MM.1S (cell line): ENCODE measurements around the gene CRISP3.

Experiments
- DNase-seq: peaks from one replicate; pipeline ENCODE4 v3.0.0-alpha.2; 2015
- H2AFZ ChIP-seq: fragments of 300-600 bp; sonication (generic); 2 replicates; pipeline ENCODE4 v1.6.0; 2016; ENCODE audit warnings: antibody characterized with exemption, low read length
- H3F3A ChIP-seq: fragments of 300-600 bp; sonication (generic); 2 replicates; pipeline ENCODE4 v1.6.1; 2016; ENCODE audit warnings: mild to moderate bottlenecking, antibody characterized with exemption, low read length, moderate library complexity, mixed read lengths; ENCODE audit not compliant: insufficient read depth
- H3K27ac ChIP-seq: fragments of 300-600 bp; sonication (generic); 2 replicates; pipeline ENCODE4 v1.5.1; 2016; ENCODE audit warnings: mild to moderate bottlenecking, low read length
- H3K27me3 ChIP-seq: fragments of 300-600 bp; sonication (generic); replicated peaks from 2 replicates; pipeline ENCODE4 v1.6.0; 2016; ENCODE audit warnings: low read length; ENCODE audit not compliant: insufficient read depth
- H3K36me3 ChIP-seq: fragments of 300-600 bp; sonication (generic); replicated peaks from 2 replicates; pipeline ENCODE4 v1.6.1; 2016; ENCODE audit warnings: mild to moderate bottlenecking, low read length, mixed read lengths; ENCODE audit not compliant: insufficient read depth
- H3K4me1 ChIP-seq: fragments of 300-600 bp; sonication (generic); 2 replicates; pipeline ENCODE4 v1.6.1; 2016; ENCODE audit warnings: low read length, mixed read lengths
- H3K4me2 ChIP-seq: fragments of 300-600 bp; sonication (generic); 2 replicates; pipeline ENCODE4 v1.6.0; 2016; ENCODE audit warnings: low read depth, low read length
- H3K4me3 ChIP-seq: fragments of 300-600 bp; sonication (generic); 2 replicates; pipeline ENCODE4 v1.5.1; 2016; ENCODE audit warnings: low read length, mixed read lengths
- H3K79me2 ChIP-seq: fragments of 300-600 bp; sonication (generic); 2 replicates; pipeline ENCODE4 v1.6.1; 2016; ENCODE audit warnings: mixed run types, low read length, mixed read lengths
- H3K9ac ChIP-seq: fragments of 300-600 bp; sonication (generic); 2 replicates; pipeline ENCODE4 v1.6.1; 2016; ENCODE audit warnings: low read length, mixed read lengths
- H3K9me2 ChIP-seq: fragments of 300-600 bp; sonication (generic); replicated peaks from 2 replicates; pipeline ENCODE4 v1.6.1; 2016; ENCODE audit warnings: mild to moderate bottlenecking, low read length, mixed read lengths; ENCODE audit not compliant: insufficient read depth
- H3K9me3 ChIP-seq: fragments of 300-600 bp; sonication (generic); replicated peaks from 2 replicates; pipeline ENCODE4 v1.6.1; 2016; ENCODE audit warnings: mild to moderate bottlenecking, low read length, mixed read lengths; ENCODE audit not compliant: insufficient read depth
- H4K20me1 ChIP-seq: fragments of 300-600 bp; sonication (generic); 2 replicates; pipeline ENCODE4 v1.6.1; 2016; ENCODE audit warnings: mild to moderate bottlenecking, low read length, moderate library complexity, mixed read lengths; ENCODE audit not compliant: insufficient read depth
- EZH2 ChIP-seq: fragments of 300-600 bp; sonication (generic); optimal IDR thresholded peaks from 2 replicates; pipeline ENCODE3; 2017; ENCODE audit warnings: low read depth, mild to moderate bottlenecking, antibody characterized with exemption, low read length, mixed read lengths
- EZH2phosphoT487 ChIP-seq: fragments of 300-600 bp; sonication (generic); IDR thresholded peaks from 2 replicates; pipeline ENCODE4 v1.6.1; 2018; ENCODE audit warnings: antibody characterized with exemption, low read length
- TF ChIP-seq, protein P1 (sequence below): fragments of 300-600 bp; sonication (generic); IDR thresholded peaks from 2 replicates; pipeline ENCODE4 v1.5.1; 2016; ENCODE audit warnings: antibody characterized with exemption, low read length, mixed read lengths

The CRISP3 gene

DNA sequence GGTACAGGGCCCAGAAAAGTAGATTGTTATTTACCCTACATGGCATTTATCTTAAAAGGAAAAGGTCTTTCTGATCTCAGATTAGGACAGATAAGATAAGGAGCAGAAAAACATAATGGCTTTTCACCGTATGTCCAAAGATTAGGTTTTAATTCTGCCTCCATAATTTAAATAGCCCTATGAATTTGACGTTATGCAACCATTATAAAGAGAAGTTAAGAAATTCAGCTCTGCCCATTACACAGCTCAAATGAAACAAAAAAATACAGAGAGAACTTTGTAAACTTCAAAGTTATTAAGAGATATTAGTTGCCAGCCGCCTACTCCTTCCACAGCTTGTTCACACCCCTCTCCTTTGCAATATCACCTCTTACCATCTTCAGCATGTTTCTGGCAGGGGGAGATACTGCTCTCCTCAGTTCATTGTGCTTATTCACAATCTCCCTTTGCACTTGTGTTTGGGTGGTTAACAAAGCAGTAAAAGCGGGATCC, 8.1 kb downstream of the CRISP3 start:
- no peaks in the 10 kb centered on the region for H3K36me3 ChIP-seq

DNA sequence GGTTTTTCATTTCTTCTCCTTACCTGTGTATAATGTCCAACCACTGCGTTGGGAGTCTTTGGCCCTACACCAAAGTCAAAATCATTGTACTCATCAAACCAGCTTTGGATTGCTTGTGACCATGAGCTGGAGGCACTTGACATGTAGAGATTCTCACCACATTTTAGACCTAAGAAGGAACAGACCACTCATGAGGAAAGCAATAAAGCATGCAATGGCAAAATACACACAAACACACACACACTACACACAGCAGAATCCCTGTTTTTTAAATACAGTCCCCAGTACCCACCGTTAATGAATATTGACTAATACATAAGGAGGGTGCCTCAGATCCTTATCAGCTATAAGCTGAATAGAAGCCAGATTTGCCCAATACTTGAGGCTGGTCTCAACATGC, 10.5 kb downstream of the CRISP3 start:
- Histone ChIP-seq H4K20me1 (no peaks in the 10 kb centered on the region), H3K27me3 (no peaks in the 10 kb centered on the region), H3K4me1 (no peaks in the 10 kb centered on the region), H3K79me2 (no peaks in the 10 kb centered on the region), H3K9ac (no peak overlapping the region), H3K4me3 (no peak overlapping the region), H3F3A (no peaks in the 10 kb centered on the region), H3K9me2 (no peaks in the 10 kb centered on the region), H3K36me3 (no peaks in the 10 kb centered on the region), H3K9me3 (no peaks in the 10 kb centered on the region), H3K27ac (no peak overlapping the region), H3K4me2 (no peak overlapping the region), H2AFZ (no peak overlapping the region)
- TF ChIP-seq EZH2phosphoT487: no peak
- no peak for TF ChIP-seq EZH2
- TF ChIP-seq, protein P1, sequence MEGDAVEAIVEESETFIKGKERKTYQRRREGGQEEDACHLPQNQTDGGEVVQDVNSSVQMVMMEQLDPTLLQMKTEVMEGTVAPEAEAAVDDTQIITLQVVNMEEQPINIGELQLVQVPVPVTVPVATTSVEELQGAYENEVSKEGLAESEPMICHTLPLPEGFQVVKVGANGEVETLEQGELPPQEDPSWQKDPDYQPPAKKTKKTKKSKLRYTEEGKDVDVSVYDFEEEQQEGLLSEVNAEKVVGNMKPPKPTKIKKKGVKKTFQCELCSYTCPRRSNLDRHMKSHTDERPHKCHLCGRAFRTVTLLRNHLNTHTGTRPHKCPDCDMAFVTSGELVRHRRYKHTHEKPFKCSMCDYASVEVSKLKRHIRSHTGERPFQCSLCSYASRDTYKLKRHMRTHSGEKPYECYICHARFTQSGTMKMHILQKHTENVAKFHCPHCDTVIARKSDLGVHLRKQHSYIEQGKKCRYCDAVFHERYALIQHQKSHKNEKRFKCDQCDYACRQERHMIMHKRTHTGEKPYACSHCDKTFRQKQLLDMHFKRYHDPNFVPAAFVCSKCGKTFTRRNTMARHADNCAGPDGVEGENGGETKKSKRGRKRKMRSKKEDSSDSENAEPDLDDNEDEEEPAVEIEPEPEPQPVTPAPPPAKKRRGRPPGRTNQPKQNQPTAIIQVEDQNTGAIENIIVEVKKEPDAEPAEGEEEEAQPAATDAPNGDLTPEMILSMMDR: no peak
- DNase-seq: no peak

More for the DNA sequence above, 8.1 kb downstream of the CRISP3 start:
- H3K27ac ChIP-seq: no peak overlapping the region
- no peaks in the 10 kb centered on the region for H3K9me2 ChIP-seq
- no peak for DNase-seq
- no peaks in the 10 kb centered on the region for H3K9me3 ChIP-seq
- no peaks in the 10 kb centered on the region for H3K79me2 ChIP-seq
- H3K4me3 ChIP-seq: no peak overlapping the region
- H3K4me2 ChIP-seq: no peak overlapping the region
- TF ChIP-seq, protein P1: no peak
- TF ChIP-seq EZH2 (no peak), EZH2phosphoT487 (no peak)
- no peaks in the 10 kb centered on the region for H3K27me3 ChIP-seq
- no peak overlapping the region for H2AFZ ChIP-seq
- H3K4me1 ChIP-seq: no peaks in the 10 kb centered on the region
- H3K9ac ChIP-seq: no peak overlapping the region
- no peaks in the 10 kb centered on the region for H3F3A ChIP-seq
- no peaks in the 10 kb centered on the region for H4K20me1 ChIP-seq

DNA sequence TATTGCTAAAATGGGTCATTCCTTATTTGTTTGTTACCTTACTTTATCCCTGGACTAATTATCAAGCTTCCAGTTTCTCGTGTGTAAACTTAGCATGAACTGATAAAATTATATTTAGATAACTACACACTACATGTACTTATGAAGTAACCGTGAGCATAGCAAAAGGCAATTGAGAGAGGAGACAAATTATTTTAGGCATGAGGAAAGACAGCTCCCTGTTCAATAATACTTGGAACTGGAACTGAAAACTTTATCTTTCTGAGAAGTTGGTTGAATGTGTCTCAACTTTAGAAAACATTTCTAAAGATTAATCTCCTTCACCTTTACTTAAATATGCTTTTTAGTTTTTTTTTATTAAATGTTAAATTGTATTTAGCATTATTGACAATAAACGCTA, 11.4 kb downstream of the CRISP3 start:
- TF ChIP-seq, protein P1: no peak
- TF ChIP-seq EZH2: no peak
- no peak for TF ChIP-seq EZH2phosphoT487
- H4K20me1 ChIP-seq: no peaks in the 10 kb centered on the region
- no peaks in the 10 kb centered on the region for H3K9me3 ChIP-seq
- H3K4me3 ChIP-seq: no peak overlapping the region
- no peak overlapping the region for H3K4me2 ChIP-seq
- no peaks in the 10 kb centered on the region for H3K9me2 ChIP-seq
- peaks cover under 1% of the 10 kb centered on the region for H3K4me1 ChIP-seq
- no peaks in the 10 kb centered on the region for H3K27me3 ChIP-seq
- no peaks in the 10 kb centered on the region for H3K79me2 ChIP-seq
- no peak overlapping the region for H2AFZ ChIP-seq
- H3K27ac ChIP-seq: no peak overlapping the region
- no peaks in the 10 kb centered on the region for H3K36me3 ChIP-seq
- no peak overlapping the region for H3K9ac ChIP-seq
- H3F3A ChIP-seq: no peaks in the 10 kb centered on the region
- no peak for DNase-seq
